GM12891 (cell line): ENCODE measurements around the gene IFNG-AS1.

Experiments
- PAX5 ChIP-seq: IDR thresholded peaks from 2 replicates; pipeline ENCODE4 v1.6.1; 2011; ENCODE audit warnings: low read length, moderate library complexity, mild to moderate bottlenecking; ENCODE audit not compliant: insufficient read depth, severe bottlenecking
- POLR2A ChIP-seq: IDR thresholded peaks from 2 replicates; pipeline ENCODE4 v1.6.1; 2011; ENCODE audit warnings: low read depth, low read length, control low read depth
- POLR2AphosphoS5 ChIP-seq: IDR thresholded peaks from 2 replicates; pipeline ENCODE4 v1.6.1; 2011; ENCODE audit warnings: low read depth, low read length, control low read depth
- POU2F2 ChIP-seq: IDR thresholded peaks from 2 replicates; pipeline ENCODE4 v1.6.1; 2011; ENCODE audit warnings: low read depth, mild to moderate bottlenecking, control low read depth, low read length, moderate library complexity
- SPI1 ChIP-seq: IDR thresholded peaks from 2 replicates; pipeline ENCODE4 v1.6.1; 2011; ENCODE audit warnings: low read depth, low read length, control low read depth
- TAF1 ChIP-seq: IDR thresholded peaks from 2 replicates; pipeline ENCODE4 v1.6.1; 2011; ENCODE audit warnings: low read depth, low read length, control low read depth

DNA sequence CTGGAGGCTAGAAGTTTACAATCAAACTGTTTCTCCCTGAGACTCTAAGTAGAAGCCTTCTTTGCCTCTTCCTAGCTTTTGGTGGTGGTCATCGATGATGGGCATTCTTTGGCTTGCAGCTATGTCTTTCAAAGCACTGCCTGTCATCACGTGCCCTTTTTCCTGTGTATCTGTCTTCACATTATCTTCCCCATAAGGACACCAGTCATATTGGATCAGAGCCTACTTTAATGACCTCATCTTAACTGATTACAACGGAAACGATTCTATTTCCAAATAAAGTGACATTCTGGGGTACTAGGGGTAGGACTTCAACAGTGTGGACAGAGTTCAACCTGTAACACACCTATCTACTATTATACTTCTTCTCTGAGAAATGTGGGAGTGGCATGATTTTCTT is 31.1 kb upstream of the IFNG-AS1 start:
- no peak for TF ChIP-seq POLR2AphosphoS5
- no peak for TF ChIP-seq POLR2A
- TF ChIP-seq TAF1: no peak
- no peak for TF ChIP-seq PAX5
- TF ChIP-seq SPI1: no peak
- no peak for TF ChIP-seq POU2F2
